Measurements from ENCODE around the gene CD74.

CD74 gene

DNA sequence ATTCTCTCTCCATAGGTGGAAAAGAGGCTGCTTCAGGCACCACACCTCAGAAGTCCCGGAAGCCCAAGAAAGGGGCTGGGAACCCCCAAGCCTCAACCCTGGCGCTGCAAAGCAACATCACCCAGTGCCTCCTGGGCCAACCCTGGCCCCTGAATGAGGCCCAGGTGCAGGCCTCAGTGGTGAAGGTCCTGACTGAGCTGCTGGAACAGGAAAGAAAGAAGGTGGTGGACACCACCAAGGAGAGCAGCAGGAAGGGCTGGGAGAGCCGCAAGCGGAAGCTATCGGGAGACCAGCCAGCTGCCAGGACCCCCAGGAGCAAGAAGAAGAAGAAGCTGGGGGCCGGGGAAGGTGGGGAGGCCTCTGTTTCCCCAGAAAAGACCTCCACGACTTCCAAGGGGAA, 16.4 kb downstream of the CD74 start:
- no peak for DNase-seq

DNA sequence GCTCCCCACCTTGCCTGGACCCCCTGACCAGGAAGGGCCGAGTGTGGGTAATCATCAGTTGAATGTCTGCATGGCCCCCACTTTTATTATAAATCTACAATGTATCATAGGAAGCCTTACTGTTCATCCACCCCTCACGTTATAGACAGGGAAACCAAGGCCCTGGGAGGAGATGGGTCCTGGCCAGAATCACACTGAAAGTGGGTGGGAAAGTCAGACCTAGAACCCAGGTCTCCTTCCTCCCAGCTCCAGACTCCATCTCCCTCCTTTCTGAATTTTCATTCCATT, 17.1 kb downstream of the CD74 start:
- DNase-seq, result no peak

DNA sequence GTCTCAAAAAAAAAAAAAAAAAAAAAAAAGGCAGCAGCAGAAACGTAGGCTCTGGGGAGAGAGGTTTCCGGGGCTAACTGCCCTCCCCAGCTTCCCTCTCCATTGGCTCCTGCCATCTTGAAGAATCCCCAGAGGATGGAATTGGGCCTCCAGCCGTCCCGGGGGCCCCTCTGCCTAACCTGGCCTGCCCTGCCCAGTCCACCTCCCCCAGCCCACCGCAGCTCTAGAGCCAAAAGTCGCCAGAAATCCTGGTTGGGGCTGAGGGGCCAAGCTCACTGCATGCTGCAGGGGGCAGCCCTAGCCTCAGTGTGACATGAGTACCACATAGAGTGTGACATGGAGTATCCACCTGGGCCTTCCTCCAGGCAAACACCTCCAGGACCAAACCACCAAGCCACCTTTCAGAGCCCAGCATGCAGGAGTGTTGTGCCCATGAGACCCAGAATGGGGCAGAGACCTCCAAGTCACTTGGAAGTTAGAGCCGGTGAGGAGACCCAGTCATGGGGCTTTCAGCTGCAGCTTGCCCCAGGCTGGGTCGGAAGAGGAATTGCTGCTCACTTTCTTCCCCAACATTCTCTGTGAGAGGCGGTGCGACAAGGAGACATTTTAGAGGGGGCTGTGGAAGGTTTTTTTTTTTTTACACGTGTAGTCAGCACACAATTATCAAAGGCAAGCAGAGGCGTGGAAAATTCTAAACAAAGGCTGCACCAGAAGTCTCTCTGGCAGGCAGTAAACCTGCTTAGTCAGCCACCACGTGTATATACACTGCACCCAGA, 17.6 kb downstream of the CD74 start:
- no peak for DNase-seq

DNA sequence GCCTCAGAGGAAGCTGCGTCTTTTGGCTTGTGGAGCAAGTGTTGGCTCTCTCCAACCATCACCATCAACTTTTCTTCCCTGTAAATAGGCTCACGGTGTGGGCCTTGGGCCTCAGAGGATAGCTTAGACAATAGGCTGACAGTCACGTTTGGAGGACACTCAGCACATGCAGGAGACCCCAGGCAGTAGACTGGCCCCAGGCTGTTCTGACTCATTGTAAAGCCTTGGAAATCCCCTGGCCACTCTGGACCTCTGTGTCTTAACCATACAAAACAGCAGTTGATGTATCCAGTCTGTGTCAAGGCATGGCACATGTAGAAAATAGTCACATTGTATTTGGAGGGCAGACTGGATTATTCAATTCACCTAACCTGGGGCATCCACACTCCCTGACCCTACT, 18.6 kb downstream of the CD74 start:
- DNase-seq, result no peak

DNA sequence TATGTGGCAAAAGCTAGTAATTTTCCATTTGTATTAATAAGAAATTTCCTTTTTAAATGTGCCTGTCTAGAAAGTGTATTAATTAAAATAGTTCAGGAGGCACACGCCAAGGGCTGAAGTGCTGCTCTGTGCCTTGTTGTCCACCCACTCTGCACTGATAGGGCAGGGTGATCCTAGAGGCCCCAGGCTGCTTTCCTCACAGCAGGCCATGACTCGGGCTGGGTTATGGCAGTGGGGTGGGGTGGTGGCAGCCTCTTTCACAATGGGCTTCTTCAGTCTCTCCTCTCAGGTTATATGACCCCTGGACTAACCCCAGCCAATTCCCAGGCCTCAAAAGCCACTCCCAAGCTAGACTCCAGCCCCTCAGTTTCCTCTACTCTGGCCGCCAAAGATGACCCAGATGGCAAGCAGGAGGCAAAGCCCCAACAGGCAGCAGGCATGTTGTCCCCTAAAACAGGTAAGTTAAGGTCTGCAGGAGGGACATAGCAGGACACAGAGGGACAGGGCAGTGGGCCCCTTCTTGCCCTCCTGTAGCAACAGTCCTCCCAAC, 19.5 kb downstream of the CD74 start:
- DNase-seq, result no peak

DNA sequence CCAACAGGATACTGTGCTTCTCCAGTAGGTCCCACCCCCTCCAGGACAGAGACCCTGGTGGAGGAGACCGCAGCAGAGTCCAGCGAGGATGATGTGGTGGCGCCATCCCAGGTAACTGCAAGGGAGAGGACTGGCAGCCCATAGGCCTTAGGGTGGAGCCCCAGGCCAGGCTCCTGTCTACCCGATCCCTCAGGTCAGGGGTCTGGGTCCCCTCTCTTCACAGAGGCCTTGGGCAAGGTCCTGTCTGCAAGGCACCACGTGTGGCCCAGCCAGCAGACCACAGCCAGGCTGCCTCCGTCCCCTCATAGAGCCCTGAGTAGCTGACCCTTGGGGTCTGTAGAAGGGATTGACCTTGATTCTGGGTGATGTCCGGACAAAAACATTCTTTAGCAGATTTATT, 20.0 kb downstream of the CD74 start:
- DNase-seq, result no peak

DNA sequence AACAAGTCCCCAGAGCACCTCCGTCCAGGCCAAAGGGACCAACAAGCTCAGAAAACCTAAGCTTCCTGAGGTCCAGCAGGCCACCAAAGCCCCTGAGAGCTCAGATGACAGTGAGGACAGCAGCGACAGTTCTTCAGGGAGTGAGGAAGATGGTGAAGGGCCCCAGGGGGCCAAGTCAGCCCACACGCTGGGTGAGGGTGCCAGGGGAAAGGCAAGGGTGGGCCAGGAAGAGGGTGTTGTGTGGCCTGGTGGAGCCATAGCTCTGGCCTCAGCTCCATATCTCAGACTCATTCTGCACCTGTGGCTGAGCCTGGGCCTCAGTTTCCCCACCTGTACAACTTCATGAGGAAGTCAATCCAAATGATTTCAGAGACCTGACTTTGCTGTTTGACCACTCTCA, 20.7 kb downstream of the CD74 start:
- DNase-seq, result no peak

DNA sequence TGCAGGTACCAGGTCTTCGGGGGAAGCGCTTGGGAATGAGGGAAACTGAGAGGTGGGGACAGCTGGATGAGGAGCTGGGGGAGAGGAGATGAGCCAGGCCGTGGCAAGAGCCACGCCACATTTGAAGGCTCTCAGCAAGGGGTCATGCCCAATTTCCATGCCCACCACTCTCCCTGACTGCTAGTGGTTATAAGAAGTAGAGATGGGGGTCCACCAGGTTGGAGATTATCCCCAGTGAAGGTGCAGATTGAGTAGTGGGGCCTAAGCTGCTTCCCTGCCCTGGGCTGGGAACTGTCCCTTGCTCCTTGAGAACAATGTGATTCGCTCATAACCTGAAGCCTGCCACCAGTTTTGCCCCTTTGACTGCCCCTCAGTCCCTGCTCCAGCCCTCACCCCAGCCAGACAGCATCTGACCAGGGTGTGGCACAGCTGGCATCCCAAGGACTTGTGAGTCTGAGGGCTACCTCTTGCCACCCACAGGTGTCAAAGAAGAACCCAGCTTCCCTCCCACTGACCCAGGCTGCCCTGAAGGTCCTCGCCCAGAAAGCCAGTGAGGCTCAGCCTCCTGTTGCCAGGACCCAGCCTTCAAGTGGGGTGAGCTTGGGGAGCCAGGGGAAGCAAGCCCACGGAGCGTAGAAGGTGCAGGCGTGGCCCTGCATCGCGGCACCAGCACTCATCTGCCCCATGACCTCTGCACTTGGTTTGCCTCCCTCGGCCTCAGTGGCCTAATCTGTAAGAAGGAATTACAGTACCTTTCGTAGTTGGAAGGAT, 21.5 kb downstream of the CD74 start:
- no peak for DNase-seq

DNA sequence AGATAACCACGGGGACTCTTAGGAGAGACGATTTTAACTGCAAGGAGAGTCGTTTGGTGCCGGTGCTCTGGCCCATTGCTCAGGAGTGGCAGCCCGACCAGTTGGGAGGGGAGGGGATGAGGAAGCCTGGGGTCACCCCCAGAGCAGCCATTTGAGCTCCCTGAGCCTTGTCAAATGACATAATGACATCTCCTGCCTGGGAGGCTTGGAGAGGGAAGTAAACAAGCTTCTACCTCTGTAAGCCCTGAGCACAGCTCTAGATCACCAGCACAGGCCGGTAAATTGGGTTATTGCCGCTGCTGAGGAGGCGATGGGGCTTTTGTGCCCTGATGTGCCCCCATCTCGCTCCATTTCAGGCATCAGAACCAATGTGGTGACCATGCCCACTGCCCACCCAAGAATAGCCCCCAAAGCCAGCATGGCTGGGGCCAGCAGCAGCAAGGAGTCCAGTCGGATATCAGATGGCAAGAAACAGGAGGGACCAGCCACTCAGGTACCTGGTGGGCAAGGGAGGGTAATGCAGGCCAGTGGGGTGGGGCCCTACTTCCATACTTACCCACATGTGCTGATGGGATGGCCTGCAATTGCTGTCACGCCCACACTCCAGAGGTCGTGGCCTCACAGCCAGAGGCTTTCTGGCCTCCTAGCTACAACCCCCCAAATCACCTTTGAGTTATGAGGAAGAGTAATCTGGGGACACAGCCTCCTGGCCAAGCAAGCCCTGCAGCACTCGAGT, 23.0 kb downstream of the CD74 start:
- no peak for DNase-seq

DNA sequence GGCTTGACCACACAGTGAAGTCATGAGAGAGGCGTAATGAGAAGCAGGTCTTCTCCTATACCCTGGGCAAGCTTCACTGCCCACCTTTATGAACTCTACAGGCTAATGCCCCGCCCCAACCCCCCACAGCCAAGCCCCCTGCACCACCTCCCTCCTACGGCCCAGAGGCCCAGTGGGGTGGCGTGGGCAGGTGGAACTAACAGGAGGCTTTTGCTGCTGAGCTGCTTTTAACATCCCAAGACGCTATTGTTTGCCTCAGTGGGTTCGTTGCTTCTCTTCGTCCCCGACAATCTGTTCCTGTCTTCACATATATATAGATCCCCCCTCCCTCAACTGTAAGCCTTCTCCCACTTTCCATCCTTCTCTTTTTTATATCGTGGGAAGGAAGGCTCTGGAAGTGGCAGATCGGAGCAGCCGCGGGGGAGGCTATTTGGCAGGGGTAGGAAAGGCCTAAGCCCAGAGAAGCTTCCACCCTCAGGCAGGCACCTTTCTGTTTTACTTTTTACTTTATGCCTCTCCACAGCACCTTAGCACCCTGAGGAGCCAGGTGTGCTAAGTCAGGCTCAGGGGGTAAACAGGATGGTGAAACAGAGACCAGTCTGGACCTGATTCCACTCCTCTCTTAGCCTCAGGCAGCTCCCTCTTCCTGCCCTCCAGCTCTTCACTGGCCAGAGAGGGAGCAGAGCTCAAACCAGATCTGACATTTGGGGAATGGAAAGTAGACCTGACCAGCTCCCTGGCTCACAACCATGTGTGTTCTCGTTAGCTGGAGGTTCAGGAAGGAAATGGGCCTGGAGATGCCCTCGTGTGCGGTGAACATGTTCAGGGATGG, 26.5 kb downstream of the CD74 start:
- no peak for DNase-seq

DNA sequence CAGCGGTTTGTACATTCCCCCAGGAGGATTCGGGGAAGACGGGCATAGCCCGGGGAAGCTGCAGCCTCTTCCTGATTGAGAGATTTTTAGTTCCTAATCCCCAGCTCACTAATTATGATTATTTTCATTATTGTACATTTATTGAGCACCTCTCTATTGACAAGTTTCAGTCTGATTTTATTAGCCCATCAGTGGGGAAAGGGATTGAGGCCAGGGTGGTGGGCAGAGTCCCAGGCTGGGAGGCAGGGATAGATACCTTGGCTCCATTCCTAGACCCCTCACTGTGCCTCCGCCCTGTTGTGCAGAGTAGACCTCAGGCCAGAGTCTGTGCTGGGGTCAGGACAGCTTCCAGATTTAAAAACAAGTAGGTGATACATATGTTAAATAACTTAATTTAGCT, 28.0 kb downstream of the CD74 start:
- DNase-seq, result no peak

DNA sequence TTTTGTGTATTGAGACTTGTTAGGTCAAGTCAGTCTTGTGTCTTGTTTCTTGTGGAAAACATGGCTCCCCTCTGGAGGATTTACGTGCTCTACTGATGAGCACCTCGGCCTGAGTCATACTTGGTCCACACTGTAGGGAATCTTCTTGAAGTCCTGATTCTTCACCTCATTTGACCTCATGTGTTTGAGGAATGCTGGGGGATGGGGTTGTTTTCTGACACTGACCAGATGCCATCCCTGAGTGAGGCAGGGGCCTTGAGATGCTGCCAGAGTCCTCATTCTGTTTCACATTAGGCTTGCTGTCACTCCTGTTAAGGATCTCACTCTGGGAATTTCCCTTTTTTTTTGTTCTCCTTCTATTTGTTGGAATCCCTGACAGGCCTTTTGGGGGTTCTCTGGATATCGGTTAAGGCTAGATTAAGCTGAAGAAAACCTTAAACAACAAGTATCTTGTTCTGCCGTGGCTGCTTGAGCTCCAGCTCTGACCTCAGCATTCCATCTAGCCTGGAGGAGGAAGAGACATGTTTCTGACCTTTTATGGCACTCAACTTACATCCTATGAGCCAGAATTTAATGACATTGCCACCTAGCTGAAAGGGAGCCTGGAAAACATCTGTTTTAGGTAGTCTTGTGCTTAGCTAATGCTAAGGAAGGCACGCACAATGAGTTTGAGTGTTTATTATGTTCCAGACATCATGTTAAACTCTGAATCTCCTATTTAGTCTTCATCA, 34.6 kb downstream of the CD74 start:
- DNase-seq, result no peak

DNA sequence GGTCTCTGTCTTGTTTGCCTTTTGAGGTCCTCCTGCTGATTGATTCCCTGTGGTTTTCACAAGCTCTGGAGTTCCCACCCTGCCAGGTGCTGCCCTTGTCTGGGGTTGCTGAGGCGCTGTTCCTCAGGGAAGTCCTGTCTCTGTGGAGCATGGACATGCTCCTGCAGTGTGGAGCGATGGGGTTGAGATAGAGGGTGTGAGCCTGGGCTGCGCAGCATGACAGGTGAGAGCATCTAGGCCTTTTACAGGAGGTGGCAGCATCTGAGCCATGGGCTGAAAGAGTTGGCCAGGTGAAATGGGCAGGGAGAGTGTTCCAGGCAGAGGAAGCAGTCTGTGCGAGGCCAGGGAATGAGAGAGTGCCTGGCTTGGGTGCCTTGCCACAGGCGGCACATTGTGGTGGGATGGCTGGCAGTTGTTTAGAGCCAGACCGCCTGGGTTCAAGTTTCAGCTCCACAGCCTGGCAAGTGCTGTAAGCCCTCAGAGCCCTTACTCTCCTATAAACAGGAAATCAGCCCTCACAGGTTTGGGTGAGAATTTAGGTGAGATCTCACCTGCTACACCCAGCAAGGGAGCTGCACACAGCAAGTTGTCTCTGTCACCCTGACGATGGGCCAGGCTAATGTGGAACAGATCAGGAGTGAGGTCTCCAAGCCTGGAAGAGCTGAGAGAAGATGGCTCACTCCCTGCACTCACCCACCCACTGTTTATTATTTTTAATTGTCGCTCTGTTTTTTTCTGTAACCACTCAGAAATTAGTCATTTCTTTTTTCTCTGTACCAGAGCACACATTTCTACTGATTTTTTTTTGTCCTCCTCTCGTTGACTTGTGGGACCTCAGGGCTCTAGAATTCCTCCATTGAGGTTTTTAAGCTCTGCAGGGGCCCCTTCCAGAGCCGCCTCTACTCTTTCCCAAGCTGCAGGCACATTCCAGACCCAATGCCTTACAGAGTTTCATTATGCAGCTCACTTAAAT, 35.6 kb downstream of the CD74 start:
- DNase-seq, result no peak

DNA sequence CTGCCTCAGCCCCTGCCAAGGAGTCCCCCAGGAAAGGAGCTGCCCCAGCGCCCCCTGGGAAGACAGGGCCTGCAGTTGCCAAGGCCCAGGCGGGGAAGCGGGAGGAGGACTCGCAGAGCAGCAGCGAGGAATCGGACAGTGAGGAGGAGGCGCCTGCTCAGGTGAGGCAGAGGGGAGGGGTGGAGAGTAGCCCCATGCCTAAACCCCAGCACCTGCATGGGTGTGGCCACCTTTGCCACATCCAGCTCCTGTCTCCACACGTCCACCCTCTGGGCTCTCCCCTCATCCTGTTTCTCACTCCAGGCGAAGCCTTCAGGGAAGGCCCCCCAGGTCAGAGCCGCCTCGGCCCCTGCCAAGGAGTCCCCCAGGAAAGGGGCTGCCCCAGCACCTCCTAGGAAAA, 38.1 kb downstream of the CD74 start:
- no peak for DNase-seq

DNA sequence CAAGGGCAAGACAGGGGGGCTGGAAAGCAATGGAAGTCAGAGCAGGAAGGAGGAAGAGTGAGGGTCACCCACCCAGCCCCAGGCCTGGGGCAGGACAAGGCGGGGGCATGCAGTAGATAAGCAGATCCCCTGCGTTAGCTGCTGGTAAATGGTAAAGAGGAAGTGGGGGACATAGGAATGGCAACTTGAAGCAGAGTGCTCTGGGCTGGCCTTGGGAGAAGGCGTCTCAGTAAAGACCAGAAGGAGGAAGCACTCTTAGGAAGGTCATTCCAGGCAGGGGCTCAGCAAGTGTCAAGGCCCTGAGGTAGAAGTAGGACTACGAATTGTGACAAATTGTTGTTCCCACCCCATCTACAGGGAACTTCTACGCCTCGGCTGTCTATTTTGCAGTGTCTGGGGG, 40.1 kb downstream of the CD74 start:
- no peak for DNase-seq

DNA sequence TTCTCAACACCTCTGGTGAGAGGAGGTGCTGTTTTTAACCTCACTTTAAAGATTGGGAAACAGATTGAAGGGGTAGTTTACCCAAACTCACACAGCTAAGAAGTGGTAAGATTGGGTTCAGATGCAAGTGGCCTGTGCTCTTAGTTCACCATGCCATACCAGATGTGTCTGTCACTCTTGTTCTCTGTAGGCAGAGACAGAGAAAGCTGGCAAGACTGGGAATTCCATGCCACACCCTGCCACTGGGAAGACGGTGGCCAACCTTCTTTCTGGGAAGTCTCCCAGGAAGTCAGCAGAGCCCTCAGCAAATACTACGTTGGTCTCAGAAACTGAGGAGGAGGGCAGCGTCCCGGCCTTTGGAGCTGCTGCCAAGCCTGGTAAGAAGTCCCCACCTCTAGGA, 44.2 kb downstream of the CD74 start:
- DNase-seq, result no peak

DNA sequence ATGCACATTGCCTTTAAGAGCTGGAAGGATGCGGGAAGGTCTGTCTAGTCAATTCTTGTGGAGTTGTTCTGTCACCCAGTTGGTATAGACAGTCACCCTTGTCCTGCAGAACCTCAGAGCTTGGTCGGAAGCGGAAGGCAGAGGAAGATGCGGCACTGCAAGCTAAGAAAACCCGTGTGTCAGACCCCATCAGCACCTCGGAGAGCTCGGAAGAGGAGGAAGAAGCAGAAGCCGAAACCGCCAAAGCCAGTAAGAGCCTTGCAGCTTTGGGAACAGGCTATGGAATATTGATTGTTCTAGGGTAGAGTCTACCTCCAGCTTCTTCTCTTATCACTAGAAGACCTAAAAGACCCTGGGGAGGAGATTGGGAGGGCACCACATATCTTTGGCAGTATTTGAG, 48.7 kb downstream of the CD74 start:
- DNase-seq, result no peak

DNA sequence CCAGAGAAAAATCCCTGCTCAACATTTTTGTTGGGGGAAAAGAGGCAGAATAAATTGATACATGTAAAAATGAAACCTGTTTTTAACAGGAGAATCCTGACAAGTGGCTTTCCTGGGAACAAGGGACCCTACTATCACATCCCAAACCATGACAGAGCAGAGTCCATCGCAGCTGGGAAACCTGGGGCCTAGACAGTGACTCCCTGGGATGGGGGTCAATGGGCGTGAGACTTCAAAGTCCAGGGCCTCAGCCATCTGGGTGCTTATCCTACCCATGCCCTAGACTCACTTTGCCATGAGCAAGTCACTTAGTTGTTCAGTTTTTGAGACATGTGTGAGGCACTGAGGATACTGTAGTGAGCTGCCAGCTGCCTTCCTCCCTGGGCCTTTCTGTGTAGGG, 49.5 kb downstream of the CD74 start:
- no peak for DNase-seq

DNA sequence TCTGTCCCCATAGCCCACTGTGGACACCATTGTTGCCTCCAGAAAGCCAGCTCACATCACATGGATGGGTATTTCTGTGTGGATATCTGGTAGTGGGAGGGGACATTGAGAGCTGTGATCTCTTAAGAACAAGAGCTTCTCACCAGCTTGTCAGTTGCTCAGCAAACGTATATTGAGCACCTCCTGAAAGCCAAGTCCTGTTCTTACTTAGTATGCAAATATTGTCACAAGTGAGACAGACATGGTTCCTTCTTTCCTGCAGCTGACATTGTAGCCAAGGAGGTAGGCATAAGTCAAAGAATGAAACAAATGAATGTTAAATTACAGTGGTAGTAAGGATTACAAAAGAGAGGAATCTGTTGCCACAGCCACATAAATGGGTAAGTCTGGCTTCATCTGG, 51.4 kb downstream of the CD74 start:
- DNase-seq, result no peak

DNA sequence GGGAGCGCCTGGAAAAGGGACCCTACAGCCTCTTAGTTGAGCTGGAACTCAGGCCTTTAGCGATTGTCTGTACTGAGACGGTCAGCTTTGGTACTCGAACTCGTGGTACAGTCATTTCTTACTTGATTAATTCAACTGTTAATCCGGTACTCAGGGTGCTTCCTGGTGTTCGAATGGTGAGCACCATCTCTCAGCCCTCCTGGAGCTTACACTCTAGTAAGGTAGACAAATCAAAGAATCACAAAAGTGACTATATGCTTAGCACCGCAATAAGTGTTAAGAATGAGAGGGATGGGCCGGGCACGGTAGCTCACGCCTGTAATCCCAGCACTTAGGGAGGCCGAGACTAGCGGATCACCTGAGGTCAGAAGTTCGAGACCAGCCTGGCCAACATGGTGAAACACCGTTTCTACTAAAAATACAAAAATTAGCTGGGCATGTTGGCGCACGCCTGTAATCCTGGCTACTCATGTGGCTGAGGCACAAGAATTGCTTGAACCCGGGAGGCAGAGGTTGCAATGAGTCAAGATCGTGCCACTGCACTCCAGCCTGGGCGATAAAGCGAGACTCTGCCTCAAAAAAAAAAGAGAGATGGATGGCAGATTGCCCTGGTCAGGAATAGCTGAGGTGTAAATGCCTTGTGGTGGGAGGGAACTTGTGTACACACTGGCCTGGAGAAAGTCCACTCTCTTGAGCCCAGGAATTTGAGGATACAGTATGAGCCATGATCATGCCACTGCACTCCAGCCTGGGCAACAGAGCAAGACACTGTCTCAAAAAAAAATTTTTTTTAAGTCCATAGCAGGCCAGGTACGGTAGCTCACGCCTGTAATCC, 54.2 kb downstream of the CD74 start:
- DNase-seq, result no peak
